Hepatic stellate cell (primary cell): ENCODE results near the gene KBTBD4.
"Not testable (repeated sequence)": the region's sequence is repeated elsewhere in the genome, so short reads cannot be mapped to it uniquely, and the experiment has no call there.

Experiments used
- DNase-seq: peaks from one replicate; pipeline ENCODE4 v3.0.0; 2011; ENCODE audit warnings: low spot score

Gene KBTBD4

GRCh38 chr11:47589977-47590861 lies 11.4 kb upstream of the KBTBD4 start:
- no peak for DNase-seq

- DNase-seq: no peak
Observed at GRCh38 chr11:47589584-47589976, 10.8 kb upstream of the KBTBD4 start.

GRCh38 chr11:47589118-47589517 lies 10.3 kb upstream of the KBTBD4 start:
- no peak for DNase-seq

GRCh38 chr11:47587723-47588326 lies 9.1 kb upstream of the KBTBD4 start:
- DNase-seq: no peak

GRCh38 chr11:47587039-47587716 lies 8.4 kb upstream of the KBTBD4 start:
- no peak for DNase-seq

- DNase-seq: no peak
Observed at GRCh38 chr11:47586098-47586855, 7.5 kb upstream of the KBTBD4 start, which contains the start of gene FAM180B. FAM180B (plus strand) TSS chr11:47586678; CDS start chr11:47586769, 91 bp downstream.

- no peak for DNase-seq
Observed at GRCh38 chr11:47583844-47584243, 5.1 kb upstream of the KBTBD4 start.

GRCh38 chr11:47577460-47578041 lies 1.2 kb downstream of the KBTBD4 start:
- no peak for DNase-seq

GRCh38 chr11:47573321-47573720 lies 5.4 kb downstream of the KBTBD4 start:
- no peak for DNase-seq

GRCh38 chr11:47572715-47573255 lies 6.0 kb downstream of the KBTBD4 start:
- DNase-seq: no peak

- peak; percentile 82 for DNase-seq
Observed at GRCh38 chr11:47571895-47572294, 6.9 kb downstream of the KBTBD4 start.

- no peak for DNase-seq
Observed at GRCh38 chr11:47571357-47571729, 7.4 kb downstream of the KBTBD4 start.

- DNase-seq: no peak
Observed at GRCh38 chr11:47570651-47571356, 8.0 kb downstream of the KBTBD4 start.

- DNase-seq: no peak
Observed at GRCh38 chr11:47569646-47570045, 9.1 kb downstream of the KBTBD4 start.

GRCh38 chr11:47566149-47566698 lies 12.5 kb downstream of the KBTBD4 start:
- no peak for DNase-seq

- peak; percentile 83 for DNase-seq
Observed at GRCh38 chr11:47565340-47566148, 13.2 kb downstream of the KBTBD4 start, which contains the start of gene PTPMT1. PTPMT1 (plus strand) TSS chr11:47565599; CDS start chr11:47565623, 24 bp downstream.

- no peak for DNase-seq
Observed at GRCh38 chr11:47564933-47565339, 13.8 kb downstream of the KBTBD4 start.

- DNase-seq: not testable (repeated sequence)
Observed at GRCh38 chr11:47564366-47564765, 14.4 kb downstream of the KBTBD4 start.

GRCh38 chr11:47562393-47562792 lies 16.4 kb downstream of the KBTBD4 start:
- DNase-seq: not testable (repeated sequence)
